Suprapubic skin (tissue), 4 donors: ENCODE data around the gene ZNF771. TPM values are rescaled to one million over a fixed set of nuclear protein-coding genes. Genes with fewer than 3 reads are reported as not detected.

Experiments used
- DNase-seq, 2 donors: peaks; one replicate each; pipeline ENCODE4 v3.0.0-alpha.2; 2019; ENCODE audit warnings: low spot score in 2 of 2
- H3K27ac ChIP-seq: fragments of 200-600 bp; sonication (generic); one replicate; pipeline ENCODE4 v1.5.1; 2019
- H3K27me3 ChIP-seq: fragments of 200-600 bp; sonication (generic); one replicate; pipeline ENCODE4 v1.5.1; 2019
- H3K36me3 ChIP-seq: fragments of 200-600 bp; sonication (generic); one replicate; pipeline ENCODE4 v1.5.1; 2019
- H3K4me1 ChIP-seq: fragments of 200-600 bp; sonication (generic); one replicate; pipeline ENCODE4 v1.5.1; 2019
- H3K4me3 ChIP-seq: fragments of 200-600 bp; sonication (generic); one replicate; pipeline ENCODE4 v1.5.1; 2019; ENCODE audit warnings: mild to moderate bottlenecking
- H3K9me3 ChIP-seq: fragments of 200-600 bp; sonication (generic); one replicate; pipeline ENCODE4 v1.5.1; 2019
- EP300 ChIP-seq: sonication (generic); formaldehyde crosslinking; IDR thresholded peaks from one replicate; pipeline ENCODE4 v1.6.1; 2017; ENCODE audit warnings: antibody characterized with exemption
- POLR2A ChIP-seq, 2 donors: fragments of 450-650 bp; IDR thresholded peaks; one replicate each; pipeline ENCODE4 v1.6.1; 2017; ENCODE audit warnings: antibody characterized with exemption in 2 of 2, mild to moderate bottlenecking in 2 of 2, moderate library complexity in 2 of 2
- POLR2AphosphoS5 ChIP-seq, 3 donors: sonication (generic); formaldehyde crosslinking; IDR thresholded peaks; one replicate each; pipeline ENCODE4 v1.6.1; 2017; ENCODE audit warnings: antibody characterized with exemption in 3 of 3
- WGBS: methylation state at CpG from one replicate; pipeline ENCODE4 v1.1.5; 2018; 5-methylcytosine and 5-hydroxymethylcytosine counted together
- total RNA-seq, 4 donors: library from RNA; depleted of rRNA; stranded (reverse); fragments of >200 nt; gene quantifications; one replicate each; pipeline ENCODE4 v1.1.0, GENCODE V29; 2016
- TF ChIP-seq, protein P1 (sequence below), 2 donors: fragments of 200-600 bp in 1 of 2; fragments of 450-650 bp in 1 of 2; sonication (generic) in 1 of 2; IDR thresholded peaks; one replicate each; pipeline ENCODE4 v1.5.1; 2016 to 2019; ENCODE audit warnings: antibody characterized with exemption in 2 of 2, mild to moderate bottlenecking in 1 of 2, moderate library complexity in 1 of 2

The ZNF771 gene
- total RNA-seq, 4 donors from 2014 or later = 4.9 to 14.3 (median 7.3) TPM

GRCh38 chr16:30372038-30372712 lies 35.2 kb upstream of the ZNF771 start:
- DNase-seq = no peak
- WGBS = 91% methylated on average over 6 of the region's 6 CpGs
- Histone ChIP-seq H3K36me3 (no peaks in the 10 kb centered on the region), H3K4me3 (no peak overlapping the region), H3K27ac (no peak overlapping the region), H3K27me3 (no peaks in the 10 kb centered on the region), H3K9me3 (no peaks in the 10 kb centered on the region), H3K4me1 (peaks cover 36% of the 10 kb centered on the region)
- no peak for TF ChIP-seq EP300
- TF ChIP-seq POLR2AphosphoS5 (IDR thresholded peaks at IDR 0.05) = no peak
- TF ChIP-seq POLR2A (IDR thresholded peaks at IDR 0.05) = no peak
- TF ChIP-seq, protein P1, sequence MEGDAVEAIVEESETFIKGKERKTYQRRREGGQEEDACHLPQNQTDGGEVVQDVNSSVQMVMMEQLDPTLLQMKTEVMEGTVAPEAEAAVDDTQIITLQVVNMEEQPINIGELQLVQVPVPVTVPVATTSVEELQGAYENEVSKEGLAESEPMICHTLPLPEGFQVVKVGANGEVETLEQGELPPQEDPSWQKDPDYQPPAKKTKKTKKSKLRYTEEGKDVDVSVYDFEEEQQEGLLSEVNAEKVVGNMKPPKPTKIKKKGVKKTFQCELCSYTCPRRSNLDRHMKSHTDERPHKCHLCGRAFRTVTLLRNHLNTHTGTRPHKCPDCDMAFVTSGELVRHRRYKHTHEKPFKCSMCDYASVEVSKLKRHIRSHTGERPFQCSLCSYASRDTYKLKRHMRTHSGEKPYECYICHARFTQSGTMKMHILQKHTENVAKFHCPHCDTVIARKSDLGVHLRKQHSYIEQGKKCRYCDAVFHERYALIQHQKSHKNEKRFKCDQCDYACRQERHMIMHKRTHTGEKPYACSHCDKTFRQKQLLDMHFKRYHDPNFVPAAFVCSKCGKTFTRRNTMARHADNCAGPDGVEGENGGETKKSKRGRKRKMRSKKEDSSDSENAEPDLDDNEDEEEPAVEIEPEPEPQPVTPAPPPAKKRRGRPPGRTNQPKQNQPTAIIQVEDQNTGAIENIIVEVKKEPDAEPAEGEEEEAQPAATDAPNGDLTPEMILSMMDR (IDR thresholded peaks at IDR 0.05) = no peak

DNA sequence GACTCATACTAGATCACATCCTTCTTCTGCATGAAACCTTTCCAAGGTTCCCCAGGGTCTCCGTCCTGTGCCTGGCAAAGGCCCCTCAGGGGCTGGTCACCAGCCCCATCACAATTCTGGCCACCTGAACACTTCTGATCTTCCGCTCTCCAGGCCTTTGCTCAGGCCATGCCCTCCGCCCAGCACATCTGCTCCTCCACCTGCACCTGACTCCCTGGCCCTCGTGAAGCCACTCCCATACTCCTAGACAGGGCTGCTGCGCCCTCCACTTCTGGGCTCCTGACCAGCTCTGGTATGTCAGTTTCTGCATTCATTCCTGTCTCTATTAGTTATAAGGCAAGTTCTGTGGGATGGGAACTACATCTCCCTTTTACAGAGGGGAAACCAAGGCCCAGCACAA lies 34.7 kb upstream of the ZNF771 start:
- WGBS = 89% methylated on average over 5 of the region's 5 CpGs

GRCh38 chr16:30374538-30374937 lies 32.9 kb upstream of the ZNF771 start, which contains the start of gene MYL11:
TSS of gene MYL11 (plus strand) at chr16:30374802. CDS start at chr16:30374858, 56 bp downstream.
- 68% methylated on average over 6 of the region's 6 CpGs for WGBS

More for the DNA sequence above, 34.7 kb upstream of the ZNF771 start:
- no peak for DNase-seq
- no peak for TF ChIP-seq POLR2A (IDR thresholded peaks at IDR 0.05)
- no peak for TF ChIP-seq POLR2AphosphoS5 (IDR thresholded peaks at IDR 0.05)
- TF ChIP-seq, protein P1 (IDR thresholded peaks at IDR 0.05) = no peak
- no peak for TF ChIP-seq EP300
- Histone ChIP-seq H3K4me3 (no peak overlapping the region), H3K9me3 (no peaks in the 10 kb centered on the region), H3K27ac (no peak overlapping the region), H3K36me3 (no peaks in the 10 kb centered on the region), H3K27me3 (no peaks in the 10 kb centered on the region), H3K4me1 (peaks cover 36% of the 10 kb centered on the region)

DNA sequence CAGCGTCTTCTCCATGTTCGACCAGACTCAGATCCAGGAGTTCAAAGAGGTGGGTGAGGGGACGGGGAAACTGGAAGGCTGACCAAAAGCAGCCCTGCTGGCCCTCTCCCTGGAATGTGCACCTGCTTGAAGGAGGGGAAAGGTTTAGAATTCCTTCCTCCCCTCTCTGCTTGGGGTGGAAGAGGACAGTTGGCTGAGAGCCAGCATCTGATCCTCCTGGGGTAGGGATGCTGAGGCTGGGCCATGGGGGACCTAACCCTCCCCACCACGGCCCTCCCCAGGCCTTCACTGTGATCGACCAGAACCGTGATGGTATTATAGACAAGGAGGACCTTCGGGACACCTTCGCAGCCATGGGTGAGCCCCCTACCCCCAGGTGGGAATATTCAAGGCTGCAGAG lies 31.5 kb upstream of the ZNF771 start:
- no peaks in the 10 kb centered on the region for H3K27me3 ChIP-seq
- peaks cover 27% of the 10 kb centered on the region for H3K4me1 ChIP-seq
- no peak for DNase-seq
- no peaks in the 10 kb centered on the region for H3K9me3 ChIP-seq
- TF ChIP-seq, protein P1 (IDR thresholded peaks at IDR 0.05) = no peak
- no peak for TF ChIP-seq EP300
- TF ChIP-seq POLR2A (IDR thresholded peaks at IDR 0.05) = no peak
- TF ChIP-seq POLR2AphosphoS5 (IDR thresholded peaks at IDR 0.05) = no peak
- 83% methylated on average over 3 of the region's 8 CpGs for WGBS
- H3K4me3 ChIP-seq = no peak overlapping the region
- no peaks in the 10 kb centered on the region for H3K36me3 ChIP-seq
- H3K27ac ChIP-seq = no peak overlapping the region

More at GRCh38 chr16:30374538-30374937, 32.9 kb upstream of the ZNF771 start, which contains the start of gene MYL11:
- TF ChIP-seq POLR2A (IDR thresholded peaks at IDR 0.05) (no peak), EP300 (no peak), POLR2AphosphoS5 (IDR thresholded peaks at IDR 0.05) (no peak)
- TF ChIP-seq, protein P1 (IDR thresholded peaks at IDR 0.05) = no peak
- Histone ChIP-seq H3K9me3 (no peaks in the 10 kb centered on the region), H3K36me3 (no peaks in the 10 kb centered on the region), H3K4me1 (peaks cover 29% of the 10 kb centered on the region), H3K27ac (no peak within 1 kb of the TSS), H3K4me3 (no peak within 1 kb of the TSS), H3K27me3 (no peaks in the 10 kb centered on the region)
- DNase-seq = no peak

DNA sequence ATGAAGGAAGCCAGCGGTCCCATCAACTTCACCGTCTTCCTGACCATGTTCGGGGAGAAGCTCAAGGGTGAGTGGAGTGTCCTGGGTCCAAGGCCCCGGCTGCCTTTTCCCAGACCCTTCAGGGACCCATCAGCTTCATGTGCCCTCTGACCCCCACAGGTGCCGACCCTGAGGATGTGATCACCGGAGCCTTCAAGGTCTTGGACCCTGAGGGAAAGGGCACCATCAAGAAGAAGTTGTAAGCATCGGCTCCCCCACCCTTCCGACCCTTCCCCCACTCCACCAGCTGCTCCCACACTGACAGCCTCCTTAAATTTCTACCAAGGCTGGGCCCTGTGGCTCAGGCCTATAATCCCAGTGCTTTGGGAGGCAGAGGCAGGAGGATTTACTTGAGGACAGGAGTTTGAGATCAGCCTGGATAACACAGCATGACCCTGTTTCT lies 30.9 kb upstream of the ZNF771 start:
- DNase-seq = peak in 1 of 2 donors; percentile 62
- Histone ChIP-seq H3K36me3 (no peaks in the 10 kb centered on the region), H3K4me1 (peaks cover 22% of the 10 kb centered on the region), H3K4me3 (no peak overlapping the region), H3K27me3 (no peaks in the 10 kb centered on the region), H3K9me3 (no peaks in the 10 kb centered on the region), H3K27ac (peak overlapping the region; percentile 99)
- TF ChIP-seq EP300 (no peak), POLR2AphosphoS5 (IDR thresholded peaks at IDR 0.05) (no peak), POLR2A (IDR thresholded peaks at IDR 0.05) (no peak)
- TF ChIP-seq, protein P1 (IDR thresholded peaks at IDR 0.05) = no peak
- WGBS = 95% methylated on average over 7 of the region's 8 CpGs
